Panc1 (cell line): ENCODE measurements around the gene BRD1. TPM values are rescaled to one million over a fixed set of nuclear protein-coding genes. Genes with fewer than 3 reads are reported as not detected.
A peak's percentile ranks its signal among the peaks of the same experiment; 100 is the strongest.

ENCODE experiments used
- ATAC-seq: fragments of 200-7000 bp; cut with Tn5 transposase; 2 replicates; pipeline ENCODE4 v1.9.1; 2020; ENCODE audit warnings: mild to moderate bottlenecking, moderate library complexity
- BruUV-seq: library from RNA; stranded (reverse); fragments of 400-500 nt; replicated peaks from 2 replicates; lab custom pipeline; 2021; lab: Mats Ljungman, UMichigan
- CTCF ChIA-PET: fragments of 300-600 bp; sonication (Branson Sonifier 250); formaldehyde crosslinking; loops from one replicate; lab custom pipeline; 2022; ENCODE audit warnings: antibody characterized with exemption; lab: Charles Lee
- POLR2A ChIA-PET: fragments of 300-600 bp; sonication (Branson Sonifier 250); formaldehyde crosslinking; loops from one replicate; lab custom pipeline; 2022; ENCODE audit warnings: antibody characterized with exemption; lab: Charles Lee
- DNase-seq: peaks from one replicate; pipeline ENCODE4 v3.0.0-alpha.2; 2010; ENCODE audit warnings: low read depth, low spot score
- H3K27ac ChIP-seq: 2 replicates; pipeline ENCODE4 v1.5.1; 2011; ENCODE audit warnings: mild to moderate bottlenecking, low read length, inconsistent platforms
- H3K27me3 ChIP-seq: fragments of 200-500 bp; sonication (Bioruptor generic); 2 replicates; pipeline ENCODE4 v1.6.0; 2014; ENCODE audit warnings: low read length, inconsistent platforms; ENCODE audit not compliant: control insufficient read depth, insufficient read depth
- H3K36me3 ChIP-seq: fragments of 200-500 bp; sonication (Bioruptor generic); 2 replicates; pipeline ENCODE4 v1.5.1; 2014; ENCODE audit warnings: inconsistent platforms, mild to moderate bottlenecking, low read length, moderate library complexity; ENCODE audit not compliant: control insufficient read depth, insufficient read depth
- H3K4me1 ChIP-seq: 2 replicates; pipeline ENCODE4 v1.5.1; 2011; ENCODE audit warnings: inconsistent platforms, mild to moderate bottlenecking, low read length, moderate library complexity; ENCODE audit not compliant: control insufficient read depth, insufficient read depth
- H3K4me3 ChIP-seq, 2 experiments: 2 replicates each; pipeline ENCODE4 v1.5.1; 2011 to 2012; ENCODE audit warnings: low read depth in 2 of 2, low read length in 2 of 2, mild to moderate bottlenecking in 2 of 2, inconsistent platforms in 1 of 2, moderate library complexity in 1 of 2
- H3K9me3 ChIP-seq: fragments of 200-500 bp; sonication (Bioruptor generic); 2 replicates; pipeline ENCODE4 v1.5.1; 2014; ENCODE audit warnings: low read depth, mild to moderate bottlenecking, inconsistent platforms, low read length, moderate library complexity; ENCODE audit not compliant: control insufficient read depth, insufficient read depth
- CTCF ChIP-seq: fragments of 450-650 bp; IDR thresholded peaks from 2 replicates; pipeline ENCODE4 v1.5.1; 2017; ENCODE audit warnings: mild to moderate bottlenecking
- POLR2AphosphoS5 ChIP-seq: IDR thresholded peaks from 2 replicates; pipeline ENCODE4 v1.6.1; 2012; ENCODE audit warnings: mild to moderate bottlenecking, low read depth, low read length, moderate library complexity
- REST ChIP-seq, 2 experiments: IDR thresholded peaks; 2 replicates each; pipeline ENCODE4 v1.6.1; 2011 to 2012; ENCODE audit warnings: low read depth in 2 of 2, control low read depth in 1 of 2, low read length in 1 of 2, mild to moderate bottlenecking in 1 of 2, moderate library complexity in 1 of 2; ENCODE audit not compliant: insufficient read depth in 1 of 2
- SIN3A ChIP-seq: IDR thresholded peaks from 2 replicates; pipeline ENCODE4 v1.6.1; 2012; ENCODE audit warnings: low read depth, mild to moderate bottlenecking, low read length, moderate library complexity, borderline replicate concordance; ENCODE audit not compliant: insufficient read depth
- TCF7L2 ChIP-seq: IDR thresholded peaks from 2 replicates; pipeline ENCODE4 v1.6.1; 2011; ENCODE audit warnings: mild to moderate bottlenecking, low read depth, low read length, inconsistent platforms
- in situ Hi-C: cut with HindIII; loops from 2 replicates; pipeline ENCODE4 v1.10.0; 2016; ENCODE audit warnings: low sequenced_read_pairs, low pct_unique_long_range_greater_than_20kb
- intact Hi-C: fragments of 100-400 bp; cut with micrococcal nuclease; formaldehyde crosslinking; loops from one replicate; pipeline ENCODE4 v1.10.0; 2022; ENCODE audit not compliant: unreplicated experiment
- total RNA-seq: library from RNA; stranded (reverse); gene quantifications from one replicate; pipeline ENCODE4 v1.2.1, GENCODE V29; 2021; ENCODE audit not compliant: unreplicated experiment

BRD1 gene
- total RNA-seq, 1 experiment from 2014 or later = 24.0 TPM

GRCh38 chr22:49724030-49724892 is 103.4 kb downstream of the BRD1 start:
- H3K27me3 ChIP-seq = no peaks in the 10 kb centered on the region; the same call in none of the 2 replicates
- H3K36me3 ChIP-seq = no peaks in the 10 kb centered on the region
- H3K4me1 ChIP-seq = no peaks in the 10 kb centered on the region
- no peaks in the 10 kb centered on the region for H3K9me3 ChIP-seq
- POLR2A ChIA-PET = no interaction called here
- intact Hi-C loops (no loop called here), in situ Hi-C loops (no loop called here)
- DNase-seq (no peak), ATAC-seq (peak; percentile 18; the same call in 1 of the 2 replicates)
- CTCF ChIA-PET = interaction anchor here (0.6 kb wide), 1 partner anchor 419 kb away, joined by 3 read pairs; no protein-coding TSS in a partner anchor
- TF ChIP-seq POLR2AphosphoS5 (no peak), SIN3A (no peak), CTCF (no peak), TCF7L2 (no peak), REST (IDR thresholded peaks at IDR 0.05; ENCODE audit: insufficient read depth in 1 of 2, low read depth in 2 of 2, low read length in 1 of 2) (no peak)
- no peak overlapping the region for H3K27ac ChIP-seq
- H3K4me3 ChIP-seq = no peak overlapping the region
- BruUV-seq = no TSS peak

GRCh38 chr22:49723478-49724029 is 104.1 kb downstream of the BRD1 start:
- Histone ChIP-seq H3K27ac (no peak overlapping the region), H3K9me3 (no peaks in the 10 kb centered on the region), H3K27me3 (no peaks in the 10 kb centered on the region; the same call in none of the 2 replicates), H3K4me3 (no peak overlapping the region), H3K36me3 (no peaks in the 10 kb centered on the region), H3K4me1 (no peaks in the 10 kb centered on the region)
- no TSS peak for BruUV-seq
- no peak for DNase-seq
- no peak for ATAC-seq
- no peak for TF ChIP-seq CTCF
- TF ChIP-seq REST (IDR thresholded peaks at IDR 0.05; ENCODE audit: insufficient read depth in 1 of 2, low read depth in 2 of 2, low read length in 1 of 2) = no peak
- TF ChIP-seq SIN3A = no peak
- no peak for TF ChIP-seq TCF7L2
- no peak for TF ChIP-seq POLR2AphosphoS5
- in situ Hi-C loops (no loop called here), intact Hi-C loops (no loop called here)
- ChIA-PET CTCF (interaction anchor here (0.6 kb wide), 1 partner anchor 418 kb away, joined by 3 read pairs; no protein-coding TSS in a partner anchor), POLR2A (no interaction called here)
